NCI-H82 treated with DMSO at 0.1 percent for 48 hours (cell line): ENCODE results near the gene P2RX3.
"Not testable (repeated sequence)": the region's sequence is repeated elsewhere in the genome, so short reads cannot be mapped to it uniquely, and the experiment has no call there.

Source experiments
- DNase-seq: peaks from one replicate; lab custom pipeline; 2025; ENCODE audit not compliant: unreplicated experiment; lab: John Stamatoyannopoulos, UW

Gene P2RX3

DNA sequence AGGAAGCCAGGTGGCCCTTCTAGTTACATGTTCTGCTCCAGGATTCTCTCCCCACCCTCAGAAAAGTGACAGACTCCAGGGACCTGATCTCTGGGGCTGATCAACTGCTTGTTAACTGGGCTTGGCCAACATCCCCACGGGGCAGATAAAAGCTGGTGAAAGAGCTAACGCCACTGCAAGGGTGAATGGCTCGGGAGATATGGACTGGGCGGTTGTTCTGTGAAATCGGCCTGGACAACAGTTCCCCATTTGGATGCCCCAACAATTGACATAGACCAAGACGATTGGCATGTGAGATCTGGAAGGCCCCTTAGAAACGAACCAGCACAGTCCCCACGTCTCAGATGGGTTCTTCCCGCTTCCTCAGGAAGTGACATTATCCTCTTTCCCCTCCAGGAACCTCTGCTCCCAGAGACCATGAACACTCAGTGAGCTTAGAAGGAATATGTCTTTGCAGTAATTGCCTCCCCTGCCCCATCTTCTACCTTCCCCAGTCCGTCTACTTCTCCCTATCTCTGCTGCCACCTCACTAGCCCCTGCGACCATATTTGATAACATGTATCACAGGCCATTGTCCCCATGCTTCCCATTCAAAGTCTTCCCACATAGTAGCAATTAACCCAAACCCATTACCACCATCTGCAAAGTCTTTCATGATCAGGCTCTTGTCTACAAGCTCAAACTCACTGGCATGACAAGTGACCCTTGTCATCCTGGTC lies 57.9 kb downstream of the P2RX3 start:
- no peak for DNase-seq

DNA sequence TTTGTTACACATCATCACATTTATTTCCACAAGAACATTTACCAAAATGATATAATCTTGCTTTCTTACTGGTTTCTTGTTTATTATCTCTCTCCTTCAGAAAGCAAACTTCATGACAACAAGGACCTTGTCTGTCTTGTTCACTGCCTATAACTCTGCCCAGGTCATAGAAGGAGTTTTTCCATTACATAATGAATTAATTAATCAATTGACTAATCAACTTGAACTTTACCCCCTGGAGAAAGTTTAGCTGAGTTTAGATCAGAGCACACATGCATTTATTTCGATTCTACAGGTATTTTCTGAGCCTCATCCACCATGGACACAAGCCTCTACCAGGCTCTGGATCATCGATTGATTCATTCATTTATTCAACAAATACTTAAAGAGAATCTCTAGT lies 58.6 kb downstream of the P2RX3 start:
- no peak for DNase-seq

DNA sequence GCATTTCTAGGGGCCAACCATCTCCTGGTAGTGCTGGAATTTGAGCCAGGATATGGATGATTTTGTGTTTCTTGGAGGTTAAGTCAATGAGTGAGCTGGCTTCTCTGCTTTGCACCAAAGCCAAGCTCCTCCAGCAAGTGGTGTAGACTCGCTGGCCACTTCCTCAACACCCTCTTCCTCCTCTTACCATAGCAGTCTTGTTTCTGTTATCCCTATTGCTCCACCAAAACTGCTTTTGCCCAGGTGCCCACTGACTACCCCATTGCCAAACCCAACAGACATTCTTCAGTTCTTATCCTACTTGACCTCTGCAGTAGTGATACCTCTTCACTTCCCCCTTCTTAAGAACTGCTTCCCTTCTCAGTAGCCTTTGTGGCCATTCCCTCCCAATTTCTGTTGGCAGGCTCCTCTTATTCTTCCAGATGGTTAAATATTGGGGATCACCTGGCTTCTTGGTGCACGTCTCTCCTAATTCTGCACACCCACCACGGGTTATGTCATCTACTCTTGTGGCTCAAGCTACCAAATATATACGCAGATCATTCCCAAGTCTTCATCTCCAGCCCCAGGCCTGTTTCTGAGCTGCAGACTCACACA lies 59.3 kb downstream of the P2RX3 start:
- no peak for DNase-seq

DNA sequence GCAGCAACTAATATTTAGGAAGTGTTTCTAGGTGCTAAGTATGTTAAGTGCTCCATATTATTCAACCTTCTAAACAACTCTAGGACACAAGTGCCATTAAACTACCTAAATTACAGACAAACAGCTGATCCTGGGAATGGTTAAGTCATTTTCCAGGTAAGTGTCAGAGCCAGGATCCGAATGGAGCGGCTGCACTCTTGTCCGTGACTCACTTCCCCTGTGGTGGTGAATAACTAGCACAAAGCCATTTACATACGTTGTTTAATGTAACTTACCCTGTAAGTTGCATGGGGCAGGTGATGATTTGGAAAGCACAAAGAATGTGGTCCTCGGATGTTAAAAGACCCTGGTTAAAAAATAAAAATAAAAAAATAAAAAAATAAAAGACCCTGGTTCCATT lies 61.1 kb downstream of the P2RX3 start:
- no peak for DNase-seq

DNA sequence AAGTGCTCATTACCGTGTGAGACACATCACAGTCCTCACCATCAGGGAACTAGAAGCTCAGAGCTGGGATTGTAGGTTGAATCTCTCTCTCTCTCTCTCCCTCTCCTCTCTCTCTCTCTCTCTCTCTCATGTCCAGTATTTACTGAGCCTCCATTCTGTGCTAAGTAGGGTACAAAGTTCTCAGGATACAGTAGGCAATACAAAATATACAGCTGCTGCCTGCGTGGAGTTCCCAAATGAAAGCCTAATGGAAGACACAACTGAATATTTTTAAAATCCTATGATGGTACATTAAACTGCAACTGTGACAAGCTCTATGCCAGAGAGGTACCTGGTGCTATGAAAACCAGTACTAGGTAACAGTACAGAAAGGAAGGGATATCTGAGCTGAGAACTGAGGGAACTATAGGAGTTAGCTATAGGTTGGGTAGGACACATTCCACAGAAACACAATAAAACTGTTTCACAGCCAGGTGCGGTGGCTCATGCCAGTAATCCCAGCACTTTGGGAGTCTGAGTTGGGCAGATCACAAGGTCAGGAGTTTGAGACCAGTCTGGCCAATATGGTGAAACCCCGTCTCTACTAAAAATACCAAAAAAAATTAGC lies 61.9 kb downstream of the P2RX3 start:
- no peak for DNase-seq

DNA sequence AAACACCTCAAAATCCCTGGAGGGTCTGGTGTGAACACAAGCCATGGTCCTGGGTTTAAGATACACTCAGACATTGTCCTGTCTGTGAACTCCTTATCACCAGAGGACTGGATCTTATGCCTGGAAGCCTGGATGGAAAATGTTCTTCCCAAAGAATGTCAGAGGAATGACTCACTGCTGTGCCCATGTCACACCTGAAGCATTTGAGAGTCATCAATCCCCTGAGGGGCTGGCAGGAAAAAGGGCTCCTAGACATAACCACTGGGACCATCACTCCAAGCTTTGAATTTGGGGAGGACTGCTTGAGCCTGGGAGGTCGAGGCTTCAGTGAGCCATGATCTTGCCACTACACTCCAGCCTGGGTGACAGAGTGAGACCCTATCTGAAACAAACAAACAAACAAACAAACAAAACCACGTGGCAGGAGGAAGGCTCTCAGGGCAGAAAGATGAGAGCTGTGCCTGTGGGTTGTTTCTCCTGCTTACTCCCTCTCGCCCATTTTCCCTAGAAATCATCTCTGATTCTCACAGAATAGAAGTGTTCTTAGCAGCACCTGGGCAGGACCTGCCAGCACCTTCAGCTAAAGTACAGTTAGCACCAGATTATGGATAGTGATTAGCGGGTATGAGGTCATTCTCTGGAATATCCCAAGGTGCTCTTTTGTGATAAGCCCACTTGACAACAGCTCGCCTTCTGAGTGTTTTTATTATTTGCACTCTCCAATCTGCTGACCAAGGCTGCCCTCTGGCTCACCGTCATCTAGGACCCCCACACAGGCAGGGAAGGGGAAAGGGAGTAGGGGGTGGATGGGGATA lies 64.2 kb downstream of the P2RX3 start:
- DNase-seq: no peak

DNA sequence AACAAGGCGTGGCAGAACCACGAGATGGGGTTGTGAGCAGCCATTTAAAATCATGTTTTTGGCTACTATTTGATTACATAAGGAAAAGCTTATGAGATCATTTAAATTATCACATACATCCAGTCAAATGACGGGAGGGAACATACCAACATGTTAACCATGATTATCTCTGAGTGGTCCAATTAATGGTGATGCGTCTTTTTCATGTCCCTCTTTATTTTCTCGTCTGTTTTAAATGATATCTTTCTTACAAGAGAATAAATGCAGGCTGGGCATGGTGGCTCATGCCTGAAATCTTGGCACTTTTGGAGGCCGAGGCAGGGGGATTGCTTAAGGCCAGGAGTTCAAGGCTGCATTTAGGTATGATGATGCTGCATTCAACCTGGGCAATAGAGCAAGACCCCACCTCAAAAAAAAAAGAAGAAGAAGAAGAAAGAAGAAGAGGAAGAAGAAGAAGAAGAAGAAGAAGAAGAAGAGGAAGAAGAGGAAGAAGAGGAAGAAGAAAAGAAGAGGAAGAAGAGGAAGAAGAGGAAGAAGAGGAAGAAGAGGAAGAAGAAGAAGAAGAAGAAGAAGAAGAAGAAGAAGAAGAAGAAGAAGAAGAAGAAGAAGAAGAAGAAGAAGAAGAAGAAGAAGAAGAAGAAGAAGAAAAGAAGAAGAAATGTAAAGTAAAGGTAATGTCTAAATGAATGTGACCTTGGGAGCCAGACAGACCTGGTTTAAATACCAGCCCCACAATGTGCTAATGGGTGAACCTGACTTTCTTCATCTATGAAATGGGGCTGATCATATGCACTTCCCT lies 65.0 kb downstream of the P2RX3 start:
- DNase-seq: not testable (repeated sequence)

DNA sequence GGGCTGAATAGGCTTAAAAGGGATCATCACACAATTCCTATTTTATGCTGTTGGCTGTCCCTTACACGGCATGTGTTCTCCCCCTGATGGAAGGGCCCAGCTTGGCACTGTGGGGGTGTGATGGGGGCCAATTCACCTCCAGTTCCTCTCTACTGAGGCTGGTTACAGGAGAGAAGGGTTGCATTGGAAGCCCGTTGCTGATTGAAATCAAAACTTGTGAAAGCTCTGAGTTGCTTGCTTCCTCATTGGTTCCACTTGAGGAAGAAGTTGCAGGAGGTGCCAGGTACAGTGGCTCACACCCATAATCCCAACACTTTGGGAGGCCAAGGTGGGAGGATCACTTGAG lies 65.6 kb downstream of the P2RX3 start:
- DNase-seq: no peak

DNA sequence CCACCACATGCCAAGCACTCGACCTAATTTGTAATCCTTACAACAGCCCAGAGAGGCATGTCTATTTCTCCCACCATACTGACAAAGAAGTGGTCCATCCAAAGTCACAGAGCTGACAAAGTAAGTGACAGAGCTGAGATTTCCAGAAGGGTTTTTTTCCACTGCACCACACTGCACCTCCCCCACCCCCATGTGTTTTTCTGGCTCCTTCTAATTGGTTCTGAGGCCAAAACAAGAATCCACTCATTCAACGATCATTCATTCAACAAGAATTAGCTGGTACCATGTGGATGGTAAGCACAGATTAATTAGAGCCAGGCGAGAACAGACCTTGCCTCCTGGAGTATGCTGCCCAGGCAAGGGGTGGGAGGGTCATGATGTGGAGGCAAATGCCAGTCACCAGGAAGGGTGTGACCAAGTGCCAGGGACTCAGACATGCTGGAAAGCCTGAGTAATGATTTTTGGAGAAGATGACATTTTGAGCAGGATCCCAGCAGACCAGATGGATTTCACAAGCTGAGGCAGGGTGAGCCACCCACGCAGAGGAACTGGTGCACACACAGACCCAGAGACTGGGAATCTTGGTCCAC lies 67.2 kb downstream of the P2RX3 start:
- DNase-seq: no peak

DNA sequence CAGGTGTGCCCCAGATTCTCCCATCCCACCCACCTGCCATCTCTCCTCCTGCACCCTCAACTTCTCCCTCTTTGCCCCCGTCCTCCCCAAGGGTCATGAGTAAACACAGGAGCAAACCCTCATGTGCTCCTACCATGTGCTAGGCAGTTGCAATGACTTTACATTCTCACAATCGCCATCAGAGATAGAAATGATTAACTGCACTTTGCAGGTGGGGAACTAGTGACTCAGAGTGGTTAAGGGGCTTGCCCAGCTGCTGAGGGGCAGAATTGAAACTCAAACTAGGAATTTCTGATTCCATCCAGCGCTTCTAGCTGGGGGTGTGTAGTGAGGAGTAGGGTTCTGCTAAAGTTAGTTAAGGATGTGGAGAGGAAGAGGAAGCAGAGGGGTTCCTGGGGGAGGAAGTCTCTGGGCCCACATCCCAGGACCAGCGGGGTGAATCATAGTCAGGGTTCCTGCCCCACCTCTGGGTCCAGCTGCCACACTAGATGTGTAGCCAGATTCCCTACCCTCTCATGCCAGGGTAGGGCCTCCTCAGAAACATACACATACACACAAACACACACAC lies 68.3 kb downstream of the P2RX3 start:
- DNase-seq: no peak

DNA sequence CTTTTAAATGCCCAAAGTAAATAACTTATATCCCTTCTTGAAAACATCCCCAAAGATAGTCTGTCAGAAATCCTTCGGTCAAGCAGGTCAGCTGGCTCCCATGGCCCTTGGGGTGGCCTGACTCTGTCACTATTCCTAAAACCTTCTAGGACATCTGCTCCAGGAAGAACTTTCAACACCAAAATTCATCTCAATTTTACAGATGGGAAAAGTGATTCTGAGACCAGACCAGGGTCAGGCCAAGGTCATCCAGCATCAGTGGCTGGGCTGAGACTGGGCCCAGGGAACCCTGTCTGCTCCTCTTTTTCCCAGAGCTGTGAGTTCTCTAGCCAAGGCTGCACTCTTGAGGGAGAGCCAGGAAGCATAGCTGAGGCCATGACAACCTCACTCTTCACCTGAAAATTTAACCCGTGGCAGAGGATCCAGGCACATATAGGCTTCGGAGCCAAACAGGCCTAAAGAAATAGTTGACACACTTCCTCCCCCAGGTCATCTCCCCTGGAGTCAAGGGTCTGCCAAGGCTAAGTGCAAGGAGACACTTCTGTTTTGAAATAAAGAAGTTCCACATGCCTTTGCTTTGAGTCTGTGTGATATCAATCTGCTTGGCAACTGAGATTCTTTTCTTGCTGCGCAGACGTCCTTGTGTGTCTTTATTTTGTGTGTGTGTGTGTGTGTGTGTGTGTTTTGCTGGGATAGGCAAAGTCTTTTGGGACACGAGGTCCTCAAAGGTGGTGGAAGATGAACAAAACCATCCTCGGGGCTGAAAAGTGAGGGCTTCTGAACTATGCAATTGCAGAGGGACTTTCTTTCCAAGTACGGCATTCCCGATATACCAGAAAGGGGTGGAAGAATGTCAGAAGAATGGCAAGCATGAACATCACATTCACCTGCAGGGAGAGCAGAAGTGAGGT lies 69.1 kb downstream of the P2RX3 start:
- no peak for DNase-seq

DNA sequence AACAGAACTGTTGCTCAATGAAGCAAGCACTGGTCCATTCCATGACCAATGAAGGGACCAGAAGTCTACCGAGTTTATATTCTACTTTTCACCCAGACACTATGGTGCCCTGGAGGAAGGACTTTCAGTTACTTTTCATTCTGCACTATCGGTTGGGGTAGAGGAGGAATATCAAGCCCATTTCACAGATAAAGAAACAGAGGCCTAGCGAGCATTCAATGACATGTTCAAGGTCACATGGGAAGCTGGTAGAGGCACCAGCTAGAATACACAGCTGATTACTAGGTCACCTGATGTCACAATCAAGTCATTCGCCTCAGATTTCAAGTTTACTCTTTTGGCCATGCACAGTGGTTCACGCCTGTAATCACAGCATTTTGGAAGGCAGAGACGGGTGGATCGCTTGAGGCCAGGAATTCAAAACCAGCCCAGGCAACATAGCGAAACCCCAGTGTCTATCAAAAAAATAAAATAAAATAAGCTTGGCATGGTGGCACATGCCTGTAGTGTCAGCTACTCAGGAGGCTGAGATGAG lies 69.9 kb downstream of the P2RX3 start:
- DNase-seq: no peak

DNA sequence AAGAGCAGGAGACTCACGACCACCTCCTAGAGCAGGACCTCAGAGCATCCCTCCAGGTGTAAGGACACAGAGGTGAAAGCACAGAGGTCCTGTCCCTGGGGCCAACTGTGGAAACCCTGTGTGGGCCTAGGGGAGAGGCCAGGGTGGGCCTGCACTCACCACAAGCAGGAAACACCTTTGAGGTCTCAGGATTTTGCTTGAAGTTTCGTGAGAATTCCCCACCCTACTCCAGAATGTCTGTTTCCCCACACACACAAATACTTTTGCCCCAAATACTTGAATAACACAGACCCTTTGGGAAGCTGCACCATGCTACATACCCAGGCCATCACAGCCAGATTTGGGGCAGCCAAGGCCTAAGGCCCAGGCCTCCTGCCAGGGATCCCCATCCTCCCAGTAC lies 70.6 kb downstream of the P2RX3 start:
- no peak for DNase-seq

DNA sequence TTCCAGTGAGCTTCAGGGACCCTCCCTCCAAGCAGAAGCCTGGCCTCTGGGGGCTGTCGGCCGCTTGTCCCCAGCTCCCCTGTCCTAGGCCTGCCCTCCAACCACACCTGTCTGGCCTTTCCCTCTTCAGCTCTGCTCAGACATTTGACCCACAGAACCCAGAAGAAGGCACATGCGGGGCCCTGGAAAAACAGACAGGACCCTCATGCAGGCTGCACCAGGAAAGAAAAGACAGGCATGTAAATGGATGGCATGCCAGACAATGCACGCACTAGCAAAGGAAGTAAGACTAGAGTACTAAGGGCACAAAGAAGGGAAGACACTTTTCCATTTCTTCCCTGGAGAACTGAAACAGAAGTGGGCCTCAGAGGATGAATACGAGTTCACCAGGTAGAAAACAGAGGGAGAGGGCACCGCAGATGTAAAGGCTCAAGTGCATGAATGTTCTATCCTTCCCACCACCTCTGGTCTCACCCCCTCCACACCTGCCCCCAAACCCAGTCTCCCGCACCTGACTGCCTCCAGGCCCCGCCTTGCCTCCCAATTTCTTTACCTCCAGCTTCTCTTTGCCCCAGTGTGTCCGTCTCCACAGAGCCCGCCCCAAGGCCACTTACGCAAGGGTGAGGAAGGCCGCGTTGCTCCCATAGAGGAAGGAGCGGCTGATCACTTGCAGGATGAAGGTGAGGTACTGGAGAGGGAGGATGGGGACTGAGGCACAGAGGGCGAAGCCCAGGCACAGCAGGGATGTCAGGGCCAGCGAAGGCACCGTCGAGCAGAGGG lies 71.4 kb downstream of the P2RX3 start:
- DNase-seq: no peak

DNA sequence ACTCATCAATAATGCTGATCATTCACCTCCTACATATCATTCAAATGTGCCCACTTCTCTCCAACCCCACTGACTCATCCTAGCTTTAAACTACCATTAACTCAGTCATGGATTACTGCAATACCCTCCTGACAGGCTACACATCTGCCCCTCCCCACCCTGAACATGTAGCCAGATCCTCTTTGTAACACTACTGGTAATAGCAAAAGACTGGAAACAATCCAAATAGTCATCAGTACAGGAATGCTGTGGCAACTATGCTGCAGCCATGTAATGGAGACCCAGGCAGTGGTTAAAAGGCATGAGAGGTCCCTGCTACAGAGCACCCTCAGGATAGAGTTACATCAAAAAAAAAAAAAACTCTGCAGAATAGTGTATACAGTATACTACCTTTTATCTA lies 72.1 kb downstream of the P2RX3 start:
- no peak for DNase-seq

DNA sequence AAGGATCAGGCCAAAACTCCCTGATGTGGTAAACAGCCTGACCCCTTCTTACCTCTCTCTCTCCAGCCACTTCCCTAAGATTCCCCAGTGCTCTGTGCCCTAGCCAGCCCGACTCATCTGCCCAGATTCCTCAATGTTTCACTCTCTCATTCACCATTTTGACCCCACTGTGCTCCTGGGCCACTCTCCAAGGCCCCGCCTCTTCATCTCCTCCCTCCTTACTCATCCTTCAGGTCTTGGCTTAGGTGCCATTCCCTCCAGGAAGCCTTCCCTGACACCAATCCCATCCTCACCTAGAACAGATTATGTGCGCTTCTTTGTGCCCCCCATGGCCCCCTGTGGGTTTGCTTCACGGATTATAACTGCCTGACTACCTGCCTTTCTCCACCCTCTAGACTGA lies 75.5 kb downstream of the P2RX3 start:
- DNase-seq: no peak

DNA sequence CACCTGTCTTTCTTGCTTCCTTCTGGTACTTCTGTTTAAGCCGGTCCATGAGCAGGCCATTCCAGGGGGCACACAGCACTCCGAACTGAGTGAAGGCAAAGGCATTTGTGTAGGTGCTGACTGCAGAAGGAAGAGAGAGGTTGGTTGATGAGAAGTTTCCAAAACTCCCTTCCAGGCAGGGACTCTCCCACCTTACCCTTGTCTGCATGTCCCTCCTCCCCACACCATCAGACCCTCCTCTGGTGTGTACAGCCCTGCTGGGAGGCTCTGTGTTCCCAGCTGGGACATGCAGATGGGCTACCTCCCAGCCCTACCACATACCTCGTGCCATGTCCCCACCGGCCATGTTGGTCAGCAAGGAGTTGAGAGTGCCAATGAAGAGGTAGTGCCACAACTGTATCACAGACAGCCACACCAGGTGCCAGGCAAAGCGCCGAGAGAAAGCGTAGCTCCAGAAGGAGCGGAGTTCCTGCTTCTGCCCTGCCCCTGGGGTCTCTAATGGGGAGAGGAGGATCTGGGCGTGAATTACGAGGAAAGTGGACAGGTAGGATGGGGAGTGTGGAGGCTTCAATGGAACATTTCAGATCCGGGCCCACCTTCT lies 76.6 kb downstream of the P2RX3 start:
- DNase-seq: no peak

DNA sequence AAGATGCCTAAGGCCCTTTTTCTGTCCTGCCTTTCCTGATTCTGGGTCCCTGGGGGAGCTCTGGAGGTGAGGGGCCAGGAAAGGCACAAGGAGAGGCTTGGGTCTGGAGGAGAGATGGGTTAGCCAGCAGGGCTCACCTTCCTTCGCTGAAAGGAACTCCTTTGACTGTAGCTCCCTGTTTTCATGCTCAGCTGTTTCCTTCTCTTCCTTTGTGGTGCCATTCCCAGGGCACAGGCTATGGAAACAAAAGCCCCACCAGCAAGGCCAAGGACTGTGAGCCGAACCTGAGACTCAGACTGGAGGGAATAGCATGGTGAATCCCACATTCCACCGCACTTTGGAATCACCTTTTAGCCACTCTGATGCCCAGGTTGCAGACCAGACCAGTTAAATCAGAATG lies 78.3 kb downstream of the P2RX3 start:
- no peak for DNase-seq
